HepG2 (cell line): Measurements from ENCODE around the gene TMEM121. TPM values are rescaled to one million over a fixed set of nuclear protein-coding genes. Genes with fewer than 3 reads are reported as not detected.

Experiments
- ATAC-seq: fragments of 200-7000 bp; cut with Tn5 transposase; 3 replicates; pipeline ENCODE4 v1.9.1; 2020; ENCODE audit warnings: mild to moderate bottlenecking, moderate library complexity
- BruUV-seq: library from RNA; stranded (reverse); fragments of 400-500 nt; replicated peaks from 2 replicates; lab custom pipeline; 2021; lab: Mats Ljungman, UMichigan
- CTCF ChIA-PET: fragments of 300-600 bp; formaldehyde crosslinking; extraction: SDS; loops from one replicate; lab custom pipeline; 2021; ENCODE audit warnings: low total read pairs, inconsistent platforms, low intra/inter-chr PET ratio; lab: Yijun Ruan, JAX
- POLR2A ChIA-PET: fragments of 350-600 bp; sonication (Branson Sonifier 250); formaldehyde crosslinking; loops from one replicate; lab custom pipeline; 2020; ENCODE audit warnings: antibody characterized with exemption, inconsistent platforms; lab: Yijun Ruan, JAX
- DNase-seq: peaks from one replicate; pipeline ENCODE4 v3.0.0-alpha.2; 2015; ENCODE audit warnings: low spot score
- FAIRE-seq: peaks from 3 replicates; lab custom pipeline; 2011; peaks lifted over from hg19 to GRCh38; lab: Jason Lieb, UNC
- H2AFZ ChIP-seq: one replicate; pipeline ENCODE4 v1.6.1; 2011; ENCODE audit warnings: low read length, inconsistent platforms
- H3K27ac ChIP-seq: fragments of 300-600 bp; 3 replicates; pipeline ENCODE4 v1.8.0; 2011; ENCODE audit warnings: mixed run types, mild to moderate bottlenecking, mixed read lengths, low read length, inconsistent platforms; ENCODE audit not compliant: insufficient read depth; ENCODE audit errors: extremely low read length
- H3K27me3 ChIP-seq, 2 experiments: fragments of 200-600 bp in 1 of 2; 2 replicates in 1 of 2; 3 replicates in 1 of 2; pipeline versions ENCODE4 v1.6.0 to v1.8.0; 2011; ENCODE audit warnings: low read length in 2 of 2, mild to moderate bottlenecking in 2 of 2, moderate library complexity in 2 of 2, inconsistent platforms in 1 of 2; ENCODE audit not compliant: insufficient read depth in 2 of 2, control insufficient read depth in 1 of 2
- H3K36me3 ChIP-seq, 2 experiments: fragments of 200-600 bp in 1 of 2; replicated peaks in 1 of 2; 2 replicates in 1 of 2; 3 replicates in 1 of 2; pipeline versions ENCODE4 v1.5.1 to v1.8.0; 2011; ENCODE audit warnings: low read length in 2 of 2, inconsistent platforms in 1 of 2; ENCODE audit not compliant: insufficient read depth in 2 of 2, control insufficient read depth in 1 of 2
- H3K4me1 ChIP-seq: 2 replicates; pipeline ENCODE4 v1.5.1; 2012; ENCODE audit warnings: low read length, inconsistent platforms; ENCODE audit not compliant: insufficient read depth
- H3K4me2 ChIP-seq: 2 replicates; pipeline ENCODE4 v1.6.0; 2011; ENCODE audit warnings: low read depth, low read length, inconsistent platforms
- H3K4me3 ChIP-seq, 3 experiments: fragments of 200-600 bp in 1 of 3; sonication (generic), shearing (Covaris generic) in 1 of 3; replicated peaks in 1 of 3; 2 replicates each; pipeline ENCODE4 v1.5.1; 2011 to 2016; ENCODE audit warnings: low read length in 3 of 3, inconsistent platforms in 2 of 3, low read depth in 2 of 3, mild to moderate bottlenecking in 2 of 3, control low read depth in 1 of 3, mixed read lengths in 1 of 3; ENCODE audit not compliant: insufficient read depth in 1 of 3
- H3K79me2 ChIP-seq: one replicate; pipeline ENCODE4 v1.6.1; 2011; ENCODE audit warnings: low read length, inconsistent platforms; ENCODE audit not compliant: insufficient read depth
- H3K9ac ChIP-seq: 2 replicates; pipeline ENCODE4 v1.6.0; 2011; ENCODE audit warnings: mild to moderate bottlenecking, low read depth, low read length, inconsistent platforms; ENCODE audit not compliant: insufficient read depth
- H3K9me3 ChIP-seq: 2 replicates; pipeline ENCODE4 v1.5.1; 2012; ENCODE audit warnings: mild to moderate bottlenecking, low read length
- H4K20me1 ChIP-seq: 2 replicates; pipeline ENCODE4 v1.6.0; 2011; ENCODE audit warnings: inconsistent platforms, mild to moderate bottlenecking, low read length, moderate library complexity; ENCODE audit not compliant: insufficient read depth
- HDAC2 ChIP-seq: sonication (generic); formaldehyde crosslinking; IDR thresholded peaks from 2 replicates; pipeline ENCODE4 v1.4.0; 2020; ENCODE audit warnings: missing genetic modification reagents
- HNF1A ChIP-seq, 2 experiments: sonication (generic) in 1 of 2; formaldehyde crosslinking in 1 of 2; IDR thresholded peaks; 2 replicates each; pipeline versions ENCODE4 v1.4.0 to v1.6.1; 2016 to 2020; ENCODE audit warnings: borderline replicate concordance in 1 of 2, low read depth in 1 of 2, mild to moderate bottlenecking in 1 of 2, missing genetic modification reagents in 1 of 2
- KLF6 ChIP-seq: IDR thresholded peaks from 2 replicates; pipeline ENCODE4 v1.8.0; 2016; ENCODE audit warnings: missing biosample characterization, missing genetic modification reagents
- NCOR1 ChIP-seq: fragments of 200-600 bp; sonication (generic); IDR thresholded peaks from 2 replicates; pipeline ENCODE4 v1.7.0; 2017; ENCODE audit warnings: antibody characterized with exemption, low read length, borderline replicate concordance
- PCBP1 ChIP-seq: fragments of 200-400 bp; formaldehyde crosslinking; IDR thresholded peaks from 2 replicates; pipeline ENCODE4 v1.6.1; 2017; ENCODE audit warnings: mild to moderate bottlenecking, low read depth, low read length, borderline replicate concordance
- XBP1 ChIP-seq: sonication (generic); formaldehyde crosslinking; IDR thresholded peaks from 2 replicates; pipeline ENCODE4 v1.5.0; 2020; ENCODE audit warnings: missing genetic modification reagents
- ZBTB7B ChIP-seq: sonication (generic); formaldehyde crosslinking; IDR thresholded peaks from 2 replicates; pipeline ENCODE4 v1.4.0; 2020; ENCODE audit warnings: missing genetic modification reagents
- ZNF274 ChIP-seq: sonication (generic); formaldehyde crosslinking; IDR thresholded peaks from 2 replicates; pipeline ENCODE4 v1.5.1; 2020; ENCODE audit warnings: mild to moderate bottlenecking, missing genetic modification reagents
- ZNF335 ChIP-seq: sonication (generic); formaldehyde crosslinking; IDR thresholded peaks from 2 replicates; pipeline ENCODE4 v1.4.0; 2020; ENCODE audit warnings: missing genetic modification reagents
- ZNF772 ChIP-seq: sonication (generic); formaldehyde crosslinking; IDR thresholded peaks from 2 replicates; pipeline ENCODE4 v1.5.0; 2020; ENCODE audit warnings: mild to moderate bottlenecking, missing genetic modification reagents
- WGBS: methylation state at CpG from one replicate; pipeline ENCODE4 v1.1.6; 2017; ENCODE audit warnings: low lambda C conversion rate; 5-methylcytosine and 5-hydroxymethylcytosine counted together
- in situ Hi-C: cut with HindIII; loops from 2 replicates; pipeline ENCODE4 v1.10.0; 2017; ENCODE audit warnings: low pct_unique_long_range_greater_than_20kb; ENCODE audit not compliant: extremely low pct_ligation_motif_present
- intact Hi-C: fragments of 100-400 bp; cut with micrococcal nuclease; formaldehyde crosslinking; loops from one replicate; pipeline ENCODE4 v1.10.0; 2022; ENCODE audit not compliant: unreplicated experiment
- polyA plus RNA-seq, 8 experiments: library from polyadenylated mRNA; depleted of rRNA in 3 of 8; stranded (reverse) in 7 of 8; unstranded in 1 of 8; fragments of >200 nt; fragmentation: Illumina TruSeq in 4 of 8; extraction: Trizol in 4 of 8; gene quantifications; 2 replicates each; pipeline versions ENCODE4 v1.2.1 to v1.2.3, GENCODE V29; 2011 to 2016; ENCODE audit warnings: low read depth in 4 of 8, missing spikeins in 1 of 8, mixed read lengths in 1 of 8; ENCODE audit not compliant: insufficient read depth in 1 of 8
- total RNA-seq, 5 experiments: library from RNA; depleted of rRNA; stranded (reverse); fragments of >200 nt; fragmentation: Illumina TruSeq; extraction: Trizol; gene quantifications; 2 replicates each; pipeline ENCODE4 v1.2.3, GENCODE V29; 2016; ENCODE audit warnings: low read depth in 1 of 5
- TF ChIP-seq, protein P1 (sequence below): sonication (generic); formaldehyde crosslinking; IDR thresholded peaks from 2 replicates; pipeline ENCODE4 v1.4.0; 2020; ENCODE audit warnings: missing genetic modification reagents
- TF ChIP-seq, protein P2 (sequence below): sonication (generic); formaldehyde crosslinking; IDR thresholded peaks from 2 replicates; pipeline ENCODE4 v1.4.0; 2020; ENCODE audit warnings: mild to moderate bottlenecking, low read depth, missing genetic modification reagents

Gene TMEM121
- total and polyA plus RNA-seq, 2 of the 13 experiments (the other 11 are each of a cell fraction or from before 2014, with no cell fraction given): 6.6 to 19.0 TPM

GRCh38 chr14:105486974-105487448 is 39.4 kb upstream of the TMEM121 start (continued):
- no peak for TF ChIP-seq HNF1A (IDR thresholded peaks at IDR 0.05; ENCODE audit: low read depth)
- TF ChIP-seq HNF1A (CRISPR knock-in tag; IDR thresholded peaks at IDR 0.05; ENCODE audit: borderline replicate concordance): no peak

- BruUV-seq: no TSS peak
- peak overlapping the region; percentile 98 for H3K4me2 ChIP-seq
- TF ChIP-seq ZBTB7B (CRISPR knock-in tag) (peak; percentile 21; the same call in 1 of the 2 replicates), KLF6 (no peak), ZNF772 (CRISPR knock-in tag) (no peak), ZNF274 (CRISPR knock-in tag) (no peak), NCOR1 (no peak), XBP1 (CRISPR knock-in tag) (no peak), PCBP1 (0 out of 2 replicates have a peak, but pooled peaks have one; percentile 12), ZNF335 (CRISPR knock-in tag) (no peak), HDAC2 (CRISPR knock-in tag) (no peak; the same call in 1 of the 2 replicates)
- TF ChIP-seq, protein P1, sequence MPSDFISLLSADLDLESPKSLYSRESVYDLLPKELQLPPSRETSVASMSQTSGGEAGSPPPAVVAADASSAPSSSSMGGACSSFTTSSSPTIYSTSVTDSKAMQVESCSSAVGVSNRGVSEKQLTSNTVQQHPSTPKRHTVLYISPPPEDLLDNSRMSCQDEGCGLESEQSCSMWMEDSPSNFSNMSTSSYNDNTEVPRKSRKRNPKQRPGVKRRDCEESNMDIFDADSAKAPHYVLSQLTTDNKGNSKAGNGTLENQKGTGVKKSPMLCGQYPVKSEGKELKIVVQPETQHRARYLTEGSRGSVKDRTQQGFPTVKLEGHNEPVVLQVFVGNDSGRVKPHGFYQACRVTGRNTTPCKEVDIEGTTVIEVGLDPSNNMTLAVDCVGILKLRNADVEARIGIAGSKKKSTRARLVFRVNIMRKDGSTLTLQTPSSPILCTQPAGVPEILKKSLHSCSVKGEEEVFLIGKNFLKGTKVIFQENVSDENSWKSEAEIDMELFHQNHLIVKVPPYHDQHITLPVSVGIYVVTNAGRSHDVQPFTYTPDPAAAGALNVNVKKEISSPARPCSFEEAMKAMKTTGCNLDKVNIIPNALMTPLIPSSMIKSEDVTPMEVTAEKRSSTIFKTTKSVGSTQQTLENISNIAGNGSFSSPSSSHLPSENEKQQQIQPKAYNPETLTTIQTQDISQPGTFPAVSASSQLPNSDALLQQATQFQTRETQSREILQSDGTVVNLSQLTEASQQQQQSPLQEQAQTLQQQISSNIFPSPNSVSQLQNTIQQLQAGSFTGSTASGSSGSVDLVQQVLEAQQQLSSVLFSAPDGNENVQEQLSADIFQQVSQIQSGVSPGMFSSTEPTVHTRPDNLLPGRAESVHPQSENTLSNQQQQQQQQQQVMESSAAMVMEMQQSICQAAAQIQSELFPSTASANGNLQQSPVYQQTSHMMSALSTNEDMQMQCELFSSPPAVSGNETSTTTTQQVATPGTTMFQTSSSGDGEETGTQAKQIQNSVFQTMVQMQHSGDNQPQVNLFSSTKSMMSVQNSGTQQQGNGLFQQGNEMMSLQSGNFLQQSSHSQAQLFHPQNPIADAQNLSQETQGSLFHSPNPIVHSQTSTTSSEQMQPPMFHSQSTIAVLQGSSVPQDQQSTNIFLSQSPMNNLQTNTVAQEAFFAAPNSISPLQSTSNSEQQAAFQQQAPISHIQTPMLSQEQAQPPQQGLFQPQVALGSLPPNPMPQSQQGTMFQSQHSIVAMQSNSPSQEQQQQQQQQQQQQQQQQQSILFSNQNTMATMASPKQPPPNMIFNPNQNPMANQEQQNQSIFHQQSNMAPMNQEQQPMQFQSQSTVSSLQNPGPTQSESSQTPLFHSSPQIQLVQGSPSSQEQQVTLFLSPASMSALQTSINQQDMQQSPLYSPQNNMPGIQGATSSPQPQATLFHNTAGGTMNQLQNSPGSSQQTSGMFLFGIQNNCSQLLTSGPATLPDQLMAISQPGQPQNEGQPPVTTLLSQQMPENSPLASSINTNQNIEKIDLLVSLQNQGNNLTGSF: no peak
- TF ChIP-seq, protein P2, sequence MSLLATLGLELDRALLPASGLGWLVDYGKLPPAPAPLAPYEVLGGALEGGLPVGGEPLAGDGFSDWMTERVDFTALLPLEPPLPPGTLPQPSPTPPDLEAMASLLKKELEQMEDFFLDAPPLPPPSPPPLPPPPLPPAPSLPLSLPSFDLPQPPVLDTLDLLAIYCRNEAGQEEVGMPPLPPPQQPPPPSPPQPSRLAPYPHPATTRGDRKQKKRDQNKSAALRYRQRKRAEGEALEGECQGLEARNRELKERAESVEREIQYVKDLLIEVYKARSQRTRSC: no peak
These were observed 38.9 kb upstream of the TMEM121 start for GRCh38 chr14:105487449-105487985.

More at GRCh38 chr14:105487449-105487985, 38.9 kb upstream of the TMEM121 start:
- Histone ChIP-seq H2AFZ (no peak overlapping the region), H3K9ac (peak overlapping the region; percentile 75), H3K4me1 (peaks cover 71% of the 10 kb centered on the region), H3K9me3 (no peaks in the 10 kb centered on the region), H3K27me3 (peaks cover 2 to 29% of the 10 kb centered on the region in 2 experiments; a peak in 4 of 5 replicates), H3K27ac (peak overlapping the region; percentile 39), H3K36me3 (no peaks in the 10 kb centered on the region), H4K20me1 (no peaks in the 10 kb centered on the region), H3K79me2 (no peaks in the 10 kb centered on the region), H3K4me3 (peak overlapping the region; percentile 57 to 76 (median 68); a peak in 5 of 6 replicates)
- ChIA-PET POLR2A (no interaction called here), CTCF (interaction anchor here (3.6 kb wide), 1 partner anchor 117 kb away, joined by 24 read pairs; no protein-coding TSS in a partner anchor)
- WGBS: 6% methylated on average over 11 of the region's 48 CpGs
- in situ Hi-C loops: loop anchor here (5.0 kb wide), 2 partner anchors 40 to 110 kb away; partner anchors contain the start of gene TMEM121
- ATAC-seq (no peak), FAIRE-seq (no peak), DNase-seq (no peak)
- intact Hi-C loops: loop anchor here (5.0 kb wide), 1 partner anchor 75 kb away; no protein-coding TSS in a partner anchor
